ENCODE data around the gene TRPM5.

TRPM5 gene

GRCh38 chr11:2468363-2469235, 24.3 kb upstream of the TRPM5 start:
- DNase-seq, result no peak

GRCh38 chr11:2467695-2468055, 23.4 kb upstream of the TRPM5 start:
- no peak for DNase-seq

- no peak for DNase-seq
These were observed 22.8 kb upstream of the TRPM5 start for GRCh38 chr11:2466869-2467694.

- no peak for DNase-seq
These were observed 21.9 kb upstream of the TRPM5 start for GRCh38 chr11:2466069-2466801.

DNA sequence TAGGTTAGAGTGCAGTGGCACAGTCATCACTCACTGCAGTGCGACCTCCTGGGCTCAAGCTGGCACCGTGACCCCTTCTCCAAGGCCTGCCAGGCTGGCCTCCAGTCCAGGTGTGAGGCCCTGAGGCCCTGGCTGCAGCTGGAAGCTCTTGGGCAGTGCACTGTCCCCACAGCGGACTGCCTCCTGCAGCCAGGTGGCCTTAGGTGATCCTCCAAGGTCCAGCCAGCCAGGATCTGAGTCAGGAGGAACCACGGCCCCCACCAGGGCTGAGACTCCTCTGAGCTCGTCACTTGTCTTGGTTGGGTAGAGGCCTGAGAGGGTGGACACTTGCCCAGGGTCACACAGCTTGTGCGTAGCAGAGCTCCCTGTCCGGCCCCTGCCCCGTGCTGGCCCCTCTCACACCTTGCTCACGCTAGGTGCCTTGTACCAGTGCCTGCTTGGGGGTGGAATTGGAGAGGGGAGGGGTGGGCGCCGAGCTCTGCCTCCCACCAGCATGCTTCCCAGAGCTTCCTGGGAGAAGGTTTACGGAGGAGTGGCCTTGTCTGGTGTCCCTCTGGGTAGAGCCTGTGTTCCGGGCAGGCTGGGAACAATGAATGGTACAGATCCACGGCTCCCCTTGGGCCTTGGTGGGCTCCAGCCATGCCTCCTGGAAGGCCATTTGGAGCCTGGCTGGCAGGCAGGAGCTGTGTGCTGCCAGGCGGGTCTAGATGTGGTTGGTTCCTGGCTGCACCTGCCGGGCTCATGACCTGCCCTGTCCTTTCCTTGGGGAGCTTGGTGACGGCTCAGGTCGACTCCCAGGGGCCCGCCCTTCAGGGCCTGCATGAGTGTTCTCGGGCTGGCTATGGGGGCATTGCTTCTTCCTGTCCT, 21.1 kb upstream of the TRPM5 start:
- DNase-seq, result no peak

- no peak for DNase-seq
These were observed 20.3 kb upstream of the TRPM5 start for GRCh38 chr11:2464451-2465165.

DNA sequence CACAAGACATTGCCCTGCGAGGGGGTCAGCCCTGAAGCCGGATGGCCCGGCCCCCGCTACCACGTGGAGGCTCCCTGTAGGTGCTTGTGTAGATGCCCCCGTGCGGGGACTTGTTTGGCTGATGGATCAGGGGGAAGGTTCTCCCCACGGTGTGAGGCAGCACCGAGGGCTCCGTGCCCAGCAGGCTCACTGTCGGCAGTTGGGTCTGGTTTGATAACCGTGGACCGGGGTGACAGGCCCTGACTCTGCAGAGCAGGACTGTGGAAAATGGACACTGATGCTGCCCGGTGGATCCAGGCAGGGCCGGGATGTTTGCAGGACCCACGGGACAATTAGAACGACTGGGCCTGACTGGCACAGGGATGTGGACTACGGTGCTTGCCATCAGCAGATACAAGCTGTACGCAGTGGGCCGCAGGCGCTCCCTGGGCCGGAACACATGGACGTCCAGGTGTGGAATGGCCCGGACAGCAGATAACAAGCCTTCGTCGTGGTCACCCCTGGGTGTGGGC, 19.5 kb upstream of the TRPM5 start:
- no peak for DNase-seq

DNA sequence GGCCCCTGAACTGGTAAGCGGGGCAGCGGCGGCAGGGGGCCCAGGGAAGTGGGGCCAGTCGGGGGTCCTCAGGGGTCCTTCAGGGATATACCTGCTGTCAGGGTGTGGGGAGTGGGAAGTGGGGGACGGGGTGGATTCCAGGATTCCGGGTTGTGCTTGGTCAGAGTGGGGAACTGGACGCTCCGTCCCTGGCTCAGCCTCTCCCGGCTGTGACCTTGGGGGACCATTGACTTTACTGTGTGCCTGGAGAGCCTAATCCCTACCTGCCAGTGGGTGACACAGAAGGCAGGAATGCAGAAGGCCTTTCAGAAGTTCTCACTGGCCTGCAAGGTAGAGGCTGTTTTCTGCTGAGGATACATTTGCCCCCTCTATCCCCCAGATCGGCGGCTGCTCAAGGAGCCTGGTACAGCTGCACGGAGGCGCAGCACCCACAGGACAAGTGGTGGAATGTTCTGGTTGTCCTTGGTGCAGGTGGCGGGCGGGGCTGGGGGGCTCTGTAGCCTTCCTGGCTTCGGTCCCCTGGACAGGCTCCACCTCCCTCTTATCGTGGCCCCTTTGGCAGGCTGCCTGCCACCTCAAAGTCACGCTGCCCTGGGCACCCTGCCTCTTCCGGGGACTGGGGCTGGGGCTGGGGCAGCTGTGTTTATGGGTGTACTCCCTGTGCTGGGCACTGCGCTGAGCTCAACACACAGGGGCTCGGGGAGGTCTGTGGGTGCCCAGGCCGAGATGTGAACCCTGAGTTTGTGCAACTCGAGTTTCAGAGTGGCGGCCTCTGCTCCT, 18.9 kb upstream of the TRPM5 start:
- DNase-seq, result no peak

DNA sequence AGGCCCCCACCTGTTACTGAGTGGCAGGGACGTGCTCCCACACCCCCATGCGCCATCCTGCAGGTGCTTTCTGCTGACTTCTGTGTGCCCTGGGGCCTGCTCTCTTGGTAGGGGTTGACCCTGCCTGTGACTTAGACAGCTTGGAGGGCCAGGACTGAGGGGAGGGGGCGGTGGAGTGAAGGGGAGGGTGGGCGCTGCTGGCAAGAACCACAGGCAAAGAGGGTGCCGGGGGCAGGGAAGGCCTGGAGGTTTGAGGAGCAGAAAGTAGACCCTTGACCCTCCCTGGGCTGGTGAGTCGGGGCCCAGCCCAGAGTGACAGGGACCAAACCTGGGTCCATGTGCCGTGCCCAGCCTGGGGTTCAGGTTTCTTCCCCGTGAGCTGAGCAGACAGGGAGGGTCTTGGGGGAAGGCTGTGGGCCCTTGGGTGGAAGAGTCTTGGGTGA, 18.2 kb upstream of the TRPM5 start:
- no peak for DNase-seq

DNA sequence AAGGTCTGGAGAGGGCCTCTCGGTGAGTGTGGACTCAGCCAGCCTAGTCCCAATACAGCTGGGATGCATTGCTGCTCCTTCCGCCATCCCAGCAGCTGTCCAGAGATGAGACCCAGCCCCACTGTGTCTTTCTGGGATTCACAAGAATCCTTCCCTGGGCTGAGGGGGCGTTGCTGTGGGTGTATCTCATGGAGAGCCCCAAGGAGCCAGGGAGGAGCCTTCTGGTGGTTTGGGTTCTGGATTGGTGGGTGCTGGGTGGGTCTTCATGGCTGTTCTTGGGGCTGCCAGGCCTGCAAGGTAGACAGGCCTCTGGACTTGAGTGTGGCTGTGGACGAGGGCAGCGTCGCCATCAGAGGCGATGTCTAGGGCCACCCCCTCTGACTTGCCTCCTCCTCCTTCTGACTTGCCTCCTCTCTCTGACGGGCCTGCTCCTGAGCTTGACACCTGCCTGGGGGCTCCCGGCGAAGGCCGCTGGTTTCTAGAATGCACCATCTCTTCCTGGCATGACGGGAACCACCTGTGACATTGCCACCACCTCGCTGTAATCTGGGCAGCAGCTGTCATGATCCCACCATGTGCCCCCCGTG, 17.7 kb upstream of the TRPM5 start:
- DNase-seq, result no peak

- DNase-seq, result no peak
These were observed 17.1 kb upstream of the TRPM5 start for GRCh38 chr11:2461253-2461955.

GRCh38 chr11:2460540-2461252, 16.4 kb upstream of the TRPM5 start:
- DNase-seq, result no peak

GRCh38 chr11:2459796-2460531, 15.7 kb upstream of the TRPM5 start:
- DNase-seq, result no peak

DNA sequence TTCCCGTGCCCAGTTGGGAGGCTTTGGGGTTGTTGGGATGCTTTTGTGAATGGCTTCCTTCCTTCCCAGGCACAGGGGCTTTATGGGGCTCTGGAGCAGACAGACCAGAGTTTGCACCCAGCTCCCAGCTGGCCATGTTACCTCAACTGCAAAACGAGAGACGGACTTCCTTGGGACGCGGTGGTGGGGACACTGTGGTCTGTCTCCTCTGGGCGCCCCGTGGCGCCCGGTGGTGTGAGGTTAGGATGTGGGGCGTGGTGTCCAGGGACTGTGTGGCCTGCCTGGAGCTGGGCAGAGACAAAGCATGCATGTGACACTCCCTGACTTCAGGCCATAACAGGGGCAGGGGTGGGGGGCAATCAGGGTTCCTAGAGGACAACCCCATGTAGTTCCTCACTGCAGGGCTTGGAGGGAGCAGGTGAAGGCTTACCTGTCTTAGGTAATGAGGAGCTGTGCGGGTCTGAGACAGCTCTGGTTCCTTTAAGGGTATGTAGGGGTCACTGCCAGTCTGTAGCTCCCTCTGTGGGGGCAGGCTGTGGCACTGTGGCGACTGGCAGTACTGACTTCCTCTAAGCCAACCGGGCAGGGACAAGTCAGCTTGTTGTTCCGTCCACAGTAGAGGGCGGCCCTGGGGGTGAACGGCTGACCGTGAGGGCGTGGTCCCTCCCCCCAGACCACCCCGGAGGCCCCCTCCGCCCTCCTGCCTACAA, 14.9 kb upstream of the TRPM5 start:
- no peak for DNase-seq

GRCh38 chr11:2458321-2458720, 14.0 kb upstream of the TRPM5 start:
- DNase-seq, result no peak

- no peak for DNase-seq
These were observed 9.1 kb upstream of the TRPM5 start for GRCh38 chr11:2453436-2453835.

- no peak for DNase-seq
These were observed 8.2 kb upstream of the TRPM5 start for GRCh38 chr11:2452321-2453012.

Data from cortex of kidney (tissue), 1 donor.